GM19452 (cell line): ENCODE data around the gene CAMK2N1.
A peak's percentile ranks its signal among the peaks of the same experiment; 100 is the strongest.
"Not testable (repeated sequence)": the region's sequence is repeated elsewhere in the genome, so short reads cannot be mapped to it uniquely, and the experiment has no call there.

ENCODE experiments used
- ATAC-seq: cut with Tn5 transposase; IDR thresholded peaks from one replicate; pipeline ENCODE4 v1.9.1; 2021; ENCODE audit not compliant: unreplicated experiment

Gene CAMK2N1

GRCh38 chr1:20496725-20497383 lies 10.8 kb upstream of the CAMK2N1 start:
- ATAC-seq: not testable (repeated sequence)

- ATAC-seq: no peak
Measured at GRCh38 chr1:20496241-20496661, 10.2 kb upstream of the CAMK2N1 start.

GRCh38 chr1:20495661-20496060 lies 9.7 kb upstream of the CAMK2N1 start:
- no peak for ATAC-seq

GRCh38 chr1:20494609-20495311 lies 8.8 kb upstream of the CAMK2N1 start:
- ATAC-seq: no peak

- peak; percentile 44 for ATAC-seq
Measured at GRCh38 chr1:20493839-20494608, 8.0 kb upstream of the CAMK2N1 start.

GRCh38 chr1:20493309-20493708 lies 7.3 kb upstream of the CAMK2N1 start:
- no peak for ATAC-seq

GRCh38 chr1:20492751-20493150 lies 6.7 kb upstream of the CAMK2N1 start:
- no peak for ATAC-seq

- ATAC-seq: no peak
Measured at GRCh38 chr1:20491866-20492265, 5.9 kb upstream of the CAMK2N1 start.

- ATAC-seq: no peak
Measured at GRCh38 chr1:20491178-20491577, 5.2 kb upstream of the CAMK2N1 start.

- ATAC-seq: no peak
Measured at GRCh38 chr1:20487236-20487590, 1.2 kb upstream of the CAMK2N1 start.

GRCh38 chr1:20486457-20487235 lies 636 bp upstream of the CAMK2N1 start:
- ATAC-seq: no peak

- ATAC-seq: no peak
Measured at GRCh38 chr1:20484519-20485462, 1.2 kb downstream of the CAMK2N1 start.

GRCh38 chr1:20483833-20484518 lies 2.0 kb downstream of the CAMK2N1 start:
- ATAC-seq: no peak

GRCh38 chr1:20483098-20483832 lies 2.7 kb downstream of the CAMK2N1 start:
- ATAC-seq: no peak

GRCh38 chr1:20481643-20482498 lies 4.1 kb downstream of the CAMK2N1 start:
- ATAC-seq: no peak

- no peak for ATAC-seq
Measured at GRCh38 chr1:20480951-20481617, 4.9 kb downstream of the CAMK2N1 start.

GRCh38 chr1:20480243-20480944 lies 5.6 kb downstream of the CAMK2N1 start:
- ATAC-seq: no peak
